Astrocyte (in vitro differentiated cells and primary cell): ENCODE data around the gene MYH16. TPM values are rescaled to one million over a fixed set of nuclear protein-coding genes. Genes with fewer than 3 reads are reported as not detected.

Experiments used
- DNase-seq: peaks from one replicate; pipeline ENCODE4 v3.0.0-alpha.2; 2010; ENCODE audit warnings: low read depth
- FAIRE-seq: peaks from 2 replicates; lab custom pipeline; 2011; peaks lifted over from hg19 to GRCh38; lab: Jason Lieb, UNC
- H2AFZ ChIP-seq: 2 replicates; pipeline ENCODE4 v1.6.0; 2012; ENCODE audit warnings: low read depth, low read length, inconsistent platforms
- H3K27ac ChIP-seq: 2 replicates; pipeline ENCODE4 v1.5.1; 2011; ENCODE audit warnings: low read depth, low read length, inconsistent platforms
- H3K27me3 ChIP-seq: 2 replicates; pipeline ENCODE4 v1.6.0; 2011; ENCODE audit warnings: low read length, inconsistent platforms; ENCODE audit not compliant: insufficient read depth
- H3K36me3 ChIP-seq: 2 replicates; pipeline ENCODE4 v1.5.1; 2011; ENCODE audit warnings: low read length, inconsistent platforms; ENCODE audit not compliant: insufficient read depth
- H3K4me1 ChIP-seq: 2 replicates; pipeline ENCODE4 v1.5.1; 2011; ENCODE audit warnings: low read length, inconsistent platforms; ENCODE audit not compliant: insufficient read depth
- H3K4me2 ChIP-seq: 2 replicates; pipeline ENCODE4 v1.6.0; 2012; ENCODE audit warnings: low read length, inconsistent platforms
- H3K4me3 ChIP-seq: 2 replicates; pipeline ENCODE4 v1.5.1; 2011; ENCODE audit warnings: low read depth, mild to moderate bottlenecking, low read length, inconsistent platforms; ENCODE audit not compliant: insufficient read depth
- H3K79me2 ChIP-seq: 2 replicates; pipeline ENCODE4 v1.6.0; 2012; ENCODE audit warnings: mild to moderate bottlenecking, low read length, inconsistent platforms; ENCODE audit not compliant: insufficient read depth
- H3K9ac ChIP-seq: 2 replicates; pipeline ENCODE4 v1.6.0; 2012; ENCODE audit warnings: mild to moderate bottlenecking, low read length, inconsistent platforms
- H3K9me3 ChIP-seq: 2 replicates; pipeline ENCODE4 v1.5.1; 2012; ENCODE audit warnings: low read depth, mild to moderate bottlenecking, low read length, inconsistent platforms; ENCODE audit not compliant: insufficient read depth
- H4K20me1 ChIP-seq: 2 replicates; pipeline ENCODE4 v1.6.0; 2012; ENCODE audit warnings: low read length, inconsistent platforms; ENCODE audit not compliant: insufficient read depth
- H3K27ac Mint-ChIP-seq: one replicate; pipeline ENCODE4 v1.8.0; 2021; ENCODE audit warnings: mild to moderate bottlenecking, mixed read lengths; ENCODE audit not compliant: unreplicated experiment
- H3K27me3 Mint-ChIP-seq: one replicate; pipeline ENCODE4 v1.8.0; 2021; ENCODE audit warnings: low read depth, mixed read lengths; ENCODE audit not compliant: unreplicated experiment
- H3K36me3 Mint-ChIP-seq: one replicate; pipeline ENCODE4 v1.8.0; 2021; ENCODE audit warnings: low read depth, mixed read lengths; ENCODE audit not compliant: unreplicated experiment
- H3K4me1 Mint-ChIP-seq: one replicate; pipeline ENCODE4 v1.8.0; 2021; ENCODE audit warnings: low read depth, mixed read lengths; ENCODE audit not compliant: unreplicated experiment
- H3K4me3 Mint-ChIP-seq: one replicate; pipeline ENCODE4 v1.8.0; 2021; ENCODE audit warnings: mild to moderate bottlenecking, moderate library complexity, mixed read lengths; ENCODE audit not compliant: unreplicated experiment
- H3K9me3 Mint-ChIP-seq: one replicate; pipeline ENCODE4 v1.8.0; 2021; ENCODE audit warnings: mild to moderate bottlenecking, mixed read lengths; ENCODE audit not compliant: unreplicated experiment
- EZH2 ChIP-seq: IDR thresholded peaks from 2 replicates; pipeline ENCODE4 v1.6.1; 2012; ENCODE audit warnings: mild to moderate bottlenecking, low read length, inconsistent platforms; ENCODE audit not compliant: insufficient read depth
- total RNA-seq: library from RNA; stranded (reverse); gene quantifications from 2 replicates; pipeline ENCODE4 v1.2.1, GENCODE V29; 2021
- TF ChIP-seq, protein P1 (sequence below): IDR thresholded peaks from 2 replicates; pipeline ENCODE4 v1.5.1; 2011; ENCODE audit warnings: low read depth, mild to moderate bottlenecking, inconsistent platforms, low read length, moderate library complexity; ENCODE audit not compliant: insufficient read depth

Gene MYH16
- total RNA-seq, 1 donor from 2014 or later: 0.11 TPM

DNA sequence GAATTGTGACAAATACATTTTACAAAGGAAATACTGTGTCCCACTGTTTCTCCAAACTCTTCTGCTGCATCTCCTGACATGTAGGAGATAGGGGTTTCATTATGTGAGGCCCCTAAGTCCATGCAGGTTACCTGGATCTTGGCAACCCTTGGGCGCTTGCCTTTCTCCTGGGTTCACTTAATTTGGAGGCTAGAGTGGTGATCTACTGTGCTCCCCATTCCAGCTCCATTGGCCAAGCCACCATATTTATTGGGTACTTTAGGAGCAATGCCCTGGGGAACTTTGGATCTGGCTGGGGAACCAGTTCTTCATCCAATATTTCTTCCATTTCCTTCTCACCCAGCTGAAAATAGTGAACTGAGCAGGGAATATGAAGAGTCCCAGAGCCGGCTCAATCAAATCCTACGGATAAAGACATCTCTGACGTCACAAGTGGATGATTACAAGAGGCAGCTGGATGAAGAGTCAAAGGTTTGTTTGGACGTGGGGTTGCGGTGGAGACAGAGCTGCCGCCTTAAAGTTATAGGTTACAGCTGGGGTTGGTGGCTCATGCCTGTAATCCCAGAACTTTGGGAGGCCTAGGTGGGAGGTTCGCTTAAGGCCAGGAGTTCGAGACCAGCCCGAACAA lies 18.5 kb downstream of the MYH16 start:
- Mint-ChIP-seq H3K9me3 (no peaks in the 10 kb centered on the region), H3K4me3 (no peak overlapping the region)
- H3K9me3 ChIP-seq: no peaks in the 10 kb centered on the region

GRCh38 chr7:99292127-99292526 lies 19.5 kb downstream of the MYH16 start:
- no peak overlapping the region for H3K4me3 ChIP-seq
- Mint-ChIP-seq H3K4me3 (no peak overlapping the region), H3K9me3 (no peaks in the 10 kb centered on the region), H3K4me1 (no peaks in the 10 kb centered on the region), H3K27me3 (peaks cover 9% of the 10 kb centered on the region), H3K36me3 (peaks cover 2% of the 10 kb centered on the region), H3K27ac (no peak overlapping the region)
- no peak overlapping the region for H3K27ac ChIP-seq
- FAIRE-seq (no peak), DNase-seq (no peak)
- H3K36me3 ChIP-seq: no peaks in the 10 kb centered on the region
- H3K79me2 ChIP-seq: no peaks in the 10 kb centered on the region
- H3K9ac ChIP-seq: no peak overlapping the region
- H3K4me2 ChIP-seq: no peak overlapping the region
- H3K4me1 ChIP-seq: no peaks in the 10 kb centered on the region
- H3K9me3 ChIP-seq: no peaks in the 10 kb centered on the region
- no peaks in the 10 kb centered on the region for H4K20me1 ChIP-seq
- TF ChIP-seq, protein P1, sequence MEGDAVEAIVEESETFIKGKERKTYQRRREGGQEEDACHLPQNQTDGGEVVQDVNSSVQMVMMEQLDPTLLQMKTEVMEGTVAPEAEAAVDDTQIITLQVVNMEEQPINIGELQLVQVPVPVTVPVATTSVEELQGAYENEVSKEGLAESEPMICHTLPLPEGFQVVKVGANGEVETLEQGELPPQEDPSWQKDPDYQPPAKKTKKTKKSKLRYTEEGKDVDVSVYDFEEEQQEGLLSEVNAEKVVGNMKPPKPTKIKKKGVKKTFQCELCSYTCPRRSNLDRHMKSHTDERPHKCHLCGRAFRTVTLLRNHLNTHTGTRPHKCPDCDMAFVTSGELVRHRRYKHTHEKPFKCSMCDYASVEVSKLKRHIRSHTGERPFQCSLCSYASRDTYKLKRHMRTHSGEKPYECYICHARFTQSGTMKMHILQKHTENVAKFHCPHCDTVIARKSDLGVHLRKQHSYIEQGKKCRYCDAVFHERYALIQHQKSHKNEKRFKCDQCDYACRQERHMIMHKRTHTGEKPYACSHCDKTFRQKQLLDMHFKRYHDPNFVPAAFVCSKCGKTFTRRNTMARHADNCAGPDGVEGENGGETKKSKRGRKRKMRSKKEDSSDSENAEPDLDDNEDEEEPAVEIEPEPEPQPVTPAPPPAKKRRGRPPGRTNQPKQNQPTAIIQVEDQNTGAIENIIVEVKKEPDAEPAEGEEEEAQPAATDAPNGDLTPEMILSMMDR: no peak
- H2AFZ ChIP-seq: no peak overlapping the region
- H3K27me3 ChIP-seq: no peaks in the 10 kb centered on the region

More for the DNA sequence above, 18.5 kb downstream of the MYH16 start:
- Mint-ChIP-seq H3K27me3 (peaks cover 18% of the 10 kb centered on the region), H3K4me1 (no peaks in the 10 kb centered on the region), H3K36me3 (peaks cover 2% of the 10 kb centered on the region), H3K27ac (no peak overlapping the region)
- Histone ChIP-seq H3K4me1 (no peaks in the 10 kb centered on the region), H3K27me3 (no peaks in the 10 kb centered on the region), H3K79me2 (no peaks in the 10 kb centered on the region), H3K4me3 (no peak overlapping the region), H3K27ac (no peak overlapping the region), H3K9ac (no peak overlapping the region), H3K4me2 (no peak overlapping the region), H3K36me3 (no peaks in the 10 kb centered on the region), H2AFZ (no peak overlapping the region), H4K20me1 (no peaks in the 10 kb centered on the region)
- FAIRE-seq: no peak
- no peak for TF ChIP-seq EZH2
- TF ChIP-seq, protein P1: no peak
- DNase-seq: no peak

- Histone ChIP-seq H3K36me3 (no peaks in the 10 kb centered on the region), H3K79me2 (no peaks in the 10 kb centered on the region), H4K20me1 (no peaks in the 10 kb centered on the region), H3K4me2 (no peak overlapping the region), H3K9me3 (no peaks in the 10 kb centered on the region), H2AFZ (no peak overlapping the region), H3K4me3 (no peak overlapping the region), H3K9ac (no peak overlapping the region), H3K27me3 (no peaks in the 10 kb centered on the region), H3K27ac (no peak overlapping the region), H3K4me1 (no peaks in the 10 kb centered on the region)
- no peaks in the 10 kb centered on the region for H3K4me1 Mint-ChIP-seq
- no peak for TF ChIP-seq EZH2
- TF ChIP-seq, protein P1: no peak
- no peaks in the 10 kb centered on the region for H3K9me3 Mint-ChIP-seq
- DNase-seq: no peak
- no peak overlapping the region for H3K27ac Mint-ChIP-seq
- H3K36me3 Mint-ChIP-seq: no peaks in the 10 kb centered on the region
- H3K27me3 Mint-ChIP-seq: peaks cover 5% of the 10 kb centered on the region
- H3K4me3 Mint-ChIP-seq: no peak overlapping the region
- no peak for FAIRE-seq
Observed at GRCh38 chr7:99293167-99293566, 20.5 kb downstream of the MYH16 start.
